BLaER1 (cell line): ENCODE measurements around the gene FAM76B.
"Not testable (repeated sequence)": the region's sequence is repeated elsewhere in the genome, so short reads cannot be mapped to it uniquely, and the experiment has no call there.

ENCODE experiments used
- H3K27ac ChIP-seq: shearing (Covaris generic); formaldehyde crosslinking; 2 replicates; pipeline ENCODE4 v1.8.1; 2022
- H3K27me3 ChIP-seq: shearing (Covaris generic); formaldehyde crosslinking; 2 replicates; pipeline ENCODE4 v1.8.1; 2022
- H3K36me3 ChIP-seq: shearing (Covaris generic); formaldehyde crosslinking; 2 replicates; pipeline ENCODE4 v1.8.1; 2022
- H3K4me1 ChIP-seq: shearing (Covaris generic); formaldehyde crosslinking; 2 replicates; pipeline ENCODE4 v1.8.1; 2022
- H3K4me2 ChIP-seq: shearing (Covaris generic); formaldehyde crosslinking; 2 replicates; pipeline ENCODE4 v1.8.1; 2022
- H3K4me3 ChIP-seq: shearing (Covaris generic); formaldehyde crosslinking; 2 replicates; pipeline ENCODE4 v1.8.1; 2022
- H3K9ac ChIP-seq: shearing (Covaris generic); formaldehyde crosslinking; 2 replicates; pipeline ENCODE4 v1.8.1; 2022
- H3K9me3 ChIP-seq: shearing (Covaris generic); formaldehyde crosslinking; 2 replicates; pipeline ENCODE4 v1.8.1; 2022
- H4K20me1 ChIP-seq: shearing (Covaris generic); formaldehyde crosslinking; 2 replicates; pipeline ENCODE4 v1.8.1; 2022
- Cebpa-rat ChIP-seq: shearing (Covaris generic); IDR thresholded peaks from 2 replicates; pipeline ENCODE4 v1.8.1; 2022

The FAM76B gene

DNA sequence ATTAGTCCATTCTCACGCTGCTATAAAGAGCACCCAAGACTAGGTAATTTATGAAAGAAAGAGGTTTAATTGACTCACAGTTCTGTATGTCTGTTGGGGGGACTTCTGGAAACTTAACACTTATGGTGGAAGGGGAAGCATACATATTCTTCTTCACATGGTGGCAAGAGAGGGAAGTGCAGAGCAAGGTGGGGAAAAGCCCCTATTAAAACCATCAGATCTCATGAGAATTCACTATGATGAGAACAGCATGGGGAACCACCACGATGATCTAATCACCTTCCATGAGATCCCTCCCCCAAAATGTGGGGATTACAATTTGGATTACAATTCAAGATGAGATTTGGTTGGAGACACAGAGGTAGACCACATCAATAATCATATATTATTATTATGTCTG lies 26.5 kb upstream of the FAM76B start:
- Histone ChIP-seq H3K9ac (no peak overlapping the region), H3K36me3 (peaks cover 79% of the 10 kb centered on the region), H3K27ac (no peak overlapping the region), H3K27me3 (no peaks in the 10 kb centered on the region), H3K4me1 (no peaks in the 10 kb centered on the region), H3K4me2 (no peak overlapping the region), H3K9me3 (no peaks in the 10 kb centered on the region), H4K20me1 (no peaks in the 10 kb centered on the region), H3K4me3 (no peak overlapping the region)
- TF ChIP-seq Cebpa-rat: no peak

GRCh38 chr11:95811052-95811451 lies 21.5 kb upstream of the FAM76B start:
- not testable (repeated sequence) for H3K9ac ChIP-seq, H3K4me1 ChIP-seq, H3K4me2 ChIP-seq, H3K27me3 ChIP-seq, H3K27ac ChIP-seq, H3K4me3 ChIP-seq, H4K20me1 ChIP-seq
- peaks cover 14% of the 10 kb centered on the region for H3K9me3 ChIP-seq
- peaks cover 51% of the 10 kb centered on the region for H3K36me3 ChIP-seq

GRCh38 chr11:95806464-95806863 lies 16.9 kb upstream of the FAM76B start:
- not testable (repeated sequence) for H3K4me3 ChIP-seq, H3K27me3 ChIP-seq, H4K20me1 ChIP-seq, H3K4me2 ChIP-seq, H3K9ac ChIP-seq, H3K4me1 ChIP-seq, H3K27ac ChIP-seq
- peaks cover 58% of the 10 kb centered on the region for H3K36me3 ChIP-seq
- peaks cover 14% of the 10 kb centered on the region for H3K9me3 ChIP-seq

- Histone ChIP-seq H3K4me1 (no peaks in the 10 kb centered on the region), H4K20me1 (no peaks in the 10 kb centered on the region), H3K27ac (no peak overlapping the region), H3K4me2 (no peak overlapping the region), H3K9me3 (peaks cover 14% of the 10 kb centered on the region), H3K27me3 (no peaks in the 10 kb centered on the region), H3K9ac (no peak overlapping the region), H3K4me3 (no peak overlapping the region), H3K36me3 (peaks cover 58% of the 10 kb centered on the region)
- no peak for TF ChIP-seq Cebpa-rat
Measured at GRCh38 chr11:95805869-95806268, 16.3 kb upstream of the FAM76B start.

DNA sequence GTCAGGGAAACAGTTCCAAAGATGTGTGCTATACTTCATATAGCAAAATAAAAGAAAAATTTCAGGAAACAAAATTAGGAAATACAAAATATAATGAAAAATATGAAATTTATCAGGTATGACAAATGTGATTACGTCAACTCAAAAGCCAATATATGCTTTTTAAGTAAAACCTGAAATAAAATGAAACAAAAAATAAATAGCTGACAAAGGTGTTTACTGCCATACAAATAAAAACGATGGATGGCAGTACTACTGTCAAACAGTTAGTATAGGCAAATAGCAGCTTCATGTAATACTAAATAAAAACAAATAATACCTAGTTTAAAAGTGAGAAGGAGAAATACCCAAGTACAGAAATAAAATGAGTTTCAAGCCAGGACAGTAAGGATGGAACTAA lies 14.4 kb upstream of the FAM76B start:
- Histone ChIP-seq H3K27ac (no peak overlapping the region), H3K4me3 (no peak overlapping the region), H4K20me1 (peaks cover 3% of the 10 kb centered on the region; the same call in 1 of the 2 replicates), H3K9me3 (peaks cover 14% of the 10 kb centered on the region), H3K4me1 (no peaks in the 10 kb centered on the region), H3K9ac (no peak overlapping the region), H3K36me3 (peaks cover 77% of the 10 kb centered on the region), H3K4me2 (no peak overlapping the region), H3K27me3 (no peaks in the 10 kb centered on the region)
- no peak for TF ChIP-seq Cebpa-rat

- H4K20me1 ChIP-seq: peaks cover 15% of the 10 kb centered on the region; the same call in 1 of the 2 replicates
- H3K4me1 ChIP-seq: no peaks in the 10 kb centered on the region
- no peak for TF ChIP-seq Cebpa-rat
- no peak overlapping the region for H3K4me2 ChIP-seq
- H3K4me3 ChIP-seq: no peak overlapping the region
- H3K9ac ChIP-seq: no peak overlapping the region
- peaks cover 78% of the 10 kb centered on the region for H3K36me3 ChIP-seq
- peaks cover 14% of the 10 kb centered on the region for H3K9me3 ChIP-seq
- no peaks in the 10 kb centered on the region for H3K27me3 ChIP-seq
- no peak overlapping the region for H3K27ac ChIP-seq
Measured at GRCh38 chr11:95802806-95803205, 13.2 kb upstream of the FAM76B start.

- Histone ChIP-seq H4K20me1 (peaks cover 37% of the 10 kb centered on the region), H3K36me3 (peaks cover 60% of the 10 kb centered on the region), H3K4me1 (no peaks in the 10 kb centered on the region), H3K4me3 (no peak overlapping the region), H3K27ac (no peak overlapping the region), H3K9me3 (no peaks in the 10 kb centered on the region), H3K9ac (no peak overlapping the region), H3K4me2 (no peak overlapping the region), H3K27me3 (no peaks in the 10 kb centered on the region)
- TF ChIP-seq Cebpa-rat: no peak
Measured at GRCh38 chr11:95800438-95800837, 10.9 kb upstream of the FAM76B start.

- no peak overlapping the region for H3K4me2 ChIP-seq
- no peak overlapping the region for H3K4me3 ChIP-seq
- H4K20me1 ChIP-seq: peaks cover 46% of the 10 kb centered on the region
- no peak for TF ChIP-seq Cebpa-rat
- H3K9me3 ChIP-seq: no peaks in the 10 kb centered on the region
- H3K27me3 ChIP-seq: no peaks in the 10 kb centered on the region
- no peaks in the 10 kb centered on the region for H3K4me1 ChIP-seq
- no peak overlapping the region for H3K9ac ChIP-seq
- H3K36me3 ChIP-seq: peaks cover 52% of the 10 kb centered on the region
- H3K27ac ChIP-seq: no peak overlapping the region
Measured at GRCh38 chr11:95799546-95799945, 10.0 kb upstream of the FAM76B start.

DNA sequence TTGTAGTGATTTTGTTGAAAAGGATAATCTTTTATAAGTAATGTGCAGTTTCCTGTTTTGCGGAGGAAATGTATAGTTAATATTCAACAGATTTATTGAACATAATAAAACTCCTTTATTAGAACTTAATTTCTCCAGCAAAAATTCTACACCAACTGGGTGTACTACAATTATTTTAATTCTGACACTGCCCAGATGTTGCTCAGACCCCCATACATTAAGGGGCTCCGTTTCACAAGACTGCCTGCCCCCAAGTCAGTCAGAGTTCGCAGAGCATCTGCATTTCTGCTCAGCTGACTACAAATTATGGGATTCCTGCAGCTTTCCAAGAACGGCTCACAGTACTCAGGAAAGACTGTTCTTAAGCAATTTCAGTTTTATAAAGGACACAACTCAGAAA lies 6.9 kb upstream of the FAM76B start:
- Histone ChIP-seq H3K4me2 (no peak overlapping the region), H4K20me1 (peaks cover 76% of the 10 kb centered on the region), H3K36me3 (peaks cover 28% of the 10 kb centered on the region), H3K4me1 (peaks cover 12% of the 10 kb centered on the region), H3K27ac (no peak overlapping the region), H3K9me3 (no peaks in the 10 kb centered on the region), H3K27me3 (no peaks in the 10 kb centered on the region), H3K4me3 (no peak overlapping the region), H3K9ac (no peak overlapping the region)
- no peak for TF ChIP-seq Cebpa-rat

- H3K27me3 ChIP-seq: no peaks in the 10 kb centered on the region
- TF ChIP-seq Cebpa-rat: no peak
- peaks cover 28% of the 10 kb centered on the region for H3K36me3 ChIP-seq
- H3K4me1 ChIP-seq: peaks cover 16% of the 10 kb centered on the region
- H3K27ac ChIP-seq: no peak overlapping the region
- H3K4me3 ChIP-seq: no peak overlapping the region
- no peak overlapping the region for H3K4me2 ChIP-seq
- no peak overlapping the region for H3K9ac ChIP-seq
- H3K9me3 ChIP-seq: no peaks in the 10 kb centered on the region
- peaks cover 81% of the 10 kb centered on the region for H4K20me1 ChIP-seq
Measured at GRCh38 chr11:95795627-95796295, 6.2 kb upstream of the FAM76B start.

GRCh38 chr11:95794086-95794485 lies 4.5 kb upstream of the FAM76B start:
- H3K4me1 ChIP-seq: peaks cover 16% of the 10 kb centered on the region
- H3K36me3 ChIP-seq: peaks cover 11% of the 10 kb centered on the region
- no peaks in the 10 kb centered on the region for H3K27me3 ChIP-seq
- H3K4me3 ChIP-seq: no peak overlapping the region
- no peak overlapping the region for H3K4me2 ChIP-seq
- TF ChIP-seq Cebpa-rat: no peak
- no peaks in the 10 kb centered on the region for H3K9me3 ChIP-seq
- peaks cover 79% of the 10 kb centered on the region for H4K20me1 ChIP-seq
- no peak overlapping the region for H3K9ac ChIP-seq
- no peak overlapping the region for H3K27ac ChIP-seq
